Measurements from ENCODE around the gene CA4.

DNA sequence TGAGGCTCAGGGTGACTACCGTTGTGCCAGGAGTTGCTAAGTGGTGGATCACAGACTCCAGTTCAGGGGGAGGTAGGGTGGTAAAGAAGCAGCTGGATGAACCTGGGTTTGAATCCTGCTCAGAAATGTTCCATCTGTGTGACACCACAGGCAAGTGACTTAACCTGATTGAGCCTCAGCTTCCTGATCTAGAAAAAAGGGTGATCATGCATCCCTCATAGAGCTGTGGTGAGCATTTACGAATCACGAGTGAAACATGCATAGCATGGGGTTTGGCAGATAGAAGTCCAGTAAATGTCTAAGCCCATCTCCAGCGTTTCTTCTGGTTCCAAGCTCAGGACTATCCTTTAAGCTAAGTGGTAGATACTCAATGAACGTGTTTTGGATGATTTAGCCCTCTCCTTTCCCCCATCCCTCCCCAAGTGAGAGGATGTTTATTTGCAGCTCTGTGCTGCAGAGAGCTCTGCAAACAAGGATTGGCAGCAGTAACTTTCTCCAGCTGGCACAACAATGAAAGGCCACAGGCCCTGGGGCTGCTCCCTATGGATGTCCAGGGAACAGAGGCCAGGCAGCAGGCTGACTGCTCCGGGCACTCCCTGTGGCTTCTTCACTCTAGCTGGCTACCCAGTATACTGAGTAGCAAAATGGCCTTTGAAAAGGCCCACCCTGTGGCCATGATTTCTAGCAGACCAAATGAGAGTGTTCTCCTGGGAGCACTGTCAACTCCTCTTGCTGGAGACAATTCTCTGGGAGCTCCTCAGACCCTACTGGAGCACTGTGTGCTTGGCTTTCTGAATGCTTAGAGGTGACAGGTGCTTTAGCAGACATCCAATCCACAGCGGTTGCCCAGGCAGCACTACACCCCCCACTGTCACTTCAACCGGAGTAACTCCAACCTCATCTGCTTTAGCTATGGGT, 21.3 kb downstream of the CA4 start:
- TF ChIP-seq, protein P1, sequence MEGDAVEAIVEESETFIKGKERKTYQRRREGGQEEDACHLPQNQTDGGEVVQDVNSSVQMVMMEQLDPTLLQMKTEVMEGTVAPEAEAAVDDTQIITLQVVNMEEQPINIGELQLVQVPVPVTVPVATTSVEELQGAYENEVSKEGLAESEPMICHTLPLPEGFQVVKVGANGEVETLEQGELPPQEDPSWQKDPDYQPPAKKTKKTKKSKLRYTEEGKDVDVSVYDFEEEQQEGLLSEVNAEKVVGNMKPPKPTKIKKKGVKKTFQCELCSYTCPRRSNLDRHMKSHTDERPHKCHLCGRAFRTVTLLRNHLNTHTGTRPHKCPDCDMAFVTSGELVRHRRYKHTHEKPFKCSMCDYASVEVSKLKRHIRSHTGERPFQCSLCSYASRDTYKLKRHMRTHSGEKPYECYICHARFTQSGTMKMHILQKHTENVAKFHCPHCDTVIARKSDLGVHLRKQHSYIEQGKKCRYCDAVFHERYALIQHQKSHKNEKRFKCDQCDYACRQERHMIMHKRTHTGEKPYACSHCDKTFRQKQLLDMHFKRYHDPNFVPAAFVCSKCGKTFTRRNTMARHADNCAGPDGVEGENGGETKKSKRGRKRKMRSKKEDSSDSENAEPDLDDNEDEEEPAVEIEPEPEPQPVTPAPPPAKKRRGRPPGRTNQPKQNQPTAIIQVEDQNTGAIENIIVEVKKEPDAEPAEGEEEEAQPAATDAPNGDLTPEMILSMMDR (IDR thresholded peaks at IDR 0.05) = no peak
- TF ChIP-seq ZFX (IDR thresholded peaks at IDR 0.05; ENCODE audit: borderline replicate concordance) = no peak

All from 22Rv1 (cell line).